HG02943 (cell line): ENCODE data around the gene RLF.
A peak's percentile ranks its signal among the peaks of the same experiment; 100 is the strongest.
"Not testable (repeated sequence)": the region's sequence is repeated elsewhere in the genome, so short reads cannot be mapped to it uniquely, and the experiment has no call there.

Source experiments
- ATAC-seq: cut with Tn5 transposase; IDR thresholded peaks from one replicate; pipeline ENCODE4 v1.9.1; 2021; ENCODE audit warnings: mild to moderate bottlenecking, low read depth, moderate library complexity; ENCODE audit not compliant: unreplicated experiment

RLF gene

DNA sequence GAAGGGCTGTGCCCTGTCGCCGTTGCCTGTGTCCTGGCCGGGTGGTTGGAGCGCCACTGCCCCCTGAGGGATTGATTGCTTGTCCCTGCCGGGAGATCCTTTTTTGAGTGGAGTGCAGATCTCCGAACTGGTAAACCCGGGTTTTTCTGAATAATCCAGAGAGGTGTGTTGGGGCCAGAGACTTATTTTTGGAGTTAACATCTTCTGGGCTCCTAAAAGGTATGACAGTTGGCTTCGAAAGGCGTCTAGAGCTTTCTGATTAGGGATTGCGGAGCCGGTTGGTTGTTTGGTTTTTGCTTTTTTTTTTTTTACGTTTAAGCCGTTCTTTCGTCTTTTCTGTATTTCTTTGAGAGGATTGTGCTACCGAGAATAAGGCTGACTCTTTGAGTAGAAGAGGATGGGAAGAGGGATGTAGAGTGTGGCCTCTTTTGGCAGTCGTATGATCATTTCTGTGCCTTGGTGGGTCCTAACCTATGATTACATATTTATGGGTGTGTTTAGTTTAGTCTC is 756 bp downstream of the RLF start:
- no peak for ATAC-seq

DNA sequence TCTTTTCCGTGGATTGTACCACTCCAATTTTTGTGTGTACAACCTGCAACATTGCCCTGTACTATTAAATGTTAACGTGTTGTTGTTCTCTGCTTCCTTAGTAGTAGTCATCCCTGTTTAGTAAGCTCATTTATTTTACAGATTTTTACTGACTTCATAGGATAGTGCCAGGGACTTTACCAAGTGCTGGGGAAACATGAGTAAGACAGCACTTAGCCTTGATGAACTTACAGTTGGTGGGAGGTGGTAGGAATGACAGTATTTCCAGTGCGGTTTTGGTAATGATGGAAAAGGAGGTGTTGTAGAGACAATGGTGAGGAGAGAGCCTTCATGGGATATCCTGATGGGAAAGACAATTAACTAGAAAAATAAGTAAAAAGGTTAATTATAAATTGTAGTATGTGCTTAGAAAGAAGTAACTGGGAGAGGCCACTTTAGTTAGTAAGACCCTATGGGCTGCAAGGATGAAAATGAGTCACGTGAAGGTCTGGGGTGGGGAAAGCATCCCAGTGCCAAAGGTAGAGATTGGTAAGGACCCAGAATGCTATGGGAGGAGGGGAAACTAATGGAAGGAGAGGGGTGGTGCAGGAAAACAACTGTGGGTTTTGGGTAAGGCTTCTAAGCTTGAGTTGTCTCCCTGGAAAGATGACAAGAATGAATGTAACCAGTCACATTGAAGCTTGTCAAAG is 1.7 kb downstream of the RLF start:
- no peak for ATAC-seq

DNA sequence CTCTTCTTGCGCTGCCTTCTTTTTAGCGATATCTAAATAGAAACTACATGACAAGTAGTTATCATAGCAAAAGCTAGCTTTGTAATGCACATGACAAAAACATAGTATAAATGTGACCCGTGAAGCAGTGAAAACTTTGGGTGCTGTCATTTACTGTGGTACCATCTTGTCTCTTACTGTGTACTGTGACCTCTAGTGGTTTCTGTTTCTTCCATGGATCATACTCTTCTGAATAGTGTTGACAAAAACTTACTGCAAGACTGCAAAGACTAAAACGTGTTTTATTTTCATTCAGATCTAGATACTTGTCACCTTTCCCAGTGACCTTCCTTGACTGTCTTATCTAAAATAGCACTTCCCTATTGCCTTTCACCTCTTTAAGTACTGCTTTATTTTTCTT is 6.1 kb downstream of the RLF start:
- ATAC-seq: no peak

DNA sequence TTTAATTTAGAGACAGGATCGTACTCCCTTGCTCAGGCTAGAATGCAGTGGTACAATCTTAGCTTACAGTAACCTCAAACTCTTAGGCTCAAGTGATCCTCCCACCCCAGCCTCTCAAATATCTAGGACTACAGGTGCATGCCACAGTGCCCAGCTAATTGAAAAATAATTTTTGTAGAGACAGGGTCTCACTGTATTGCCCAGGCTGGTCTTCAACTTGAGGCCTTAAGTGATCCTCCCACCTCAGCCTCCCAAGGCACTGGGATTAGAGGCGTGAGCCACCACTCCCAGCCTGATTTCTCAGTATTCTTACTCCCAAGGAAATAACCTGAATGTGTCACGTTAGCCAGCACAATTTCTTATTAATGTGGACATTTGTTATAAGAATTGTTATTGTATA is 9.8 kb downstream of the RLF start:
- ATAC-seq: no peak

DNA sequence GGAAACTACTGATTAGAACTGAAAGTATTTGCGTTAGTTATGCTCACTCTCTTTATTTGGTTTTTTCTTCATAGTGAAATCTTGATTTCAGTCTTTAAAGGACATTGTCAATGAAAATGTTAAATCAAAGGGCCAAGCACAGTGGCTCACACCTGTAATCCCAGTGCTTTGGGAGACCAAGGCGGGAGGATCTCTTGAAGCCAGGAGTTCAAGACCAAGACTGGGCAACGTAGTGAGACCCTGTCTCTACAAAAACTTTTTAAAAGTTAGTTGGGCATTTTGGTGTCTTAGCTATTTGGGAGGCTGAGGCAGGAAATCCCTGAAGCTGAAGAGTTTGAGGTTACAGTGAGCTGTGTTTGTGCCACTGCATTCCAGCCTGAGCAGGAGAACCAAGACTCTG is 13.6 kb downstream of the RLF start:
- ATAC-seq: no peak

DNA sequence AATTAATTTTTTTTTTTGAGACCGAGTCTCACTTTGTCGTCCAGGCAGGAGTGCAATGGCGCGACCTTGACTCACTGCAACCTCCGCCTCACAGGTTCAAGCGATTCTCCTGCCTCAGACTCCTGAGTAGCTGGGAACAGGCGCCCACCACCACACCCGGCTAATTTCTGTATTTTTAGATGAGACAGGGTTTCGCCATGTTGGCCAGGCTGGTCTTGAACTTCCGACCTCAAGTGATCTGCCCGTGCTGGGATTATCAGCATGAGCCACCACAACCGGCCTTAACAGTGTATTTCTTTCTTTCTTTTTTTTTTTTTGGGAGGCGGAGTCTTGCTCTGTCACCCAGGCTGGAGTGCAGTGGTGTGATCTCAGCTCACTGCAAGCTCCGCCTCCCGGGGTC is 15.8 kb downstream of the RLF start:
- not testable (repeated sequence) for ATAC-seq

DNA sequence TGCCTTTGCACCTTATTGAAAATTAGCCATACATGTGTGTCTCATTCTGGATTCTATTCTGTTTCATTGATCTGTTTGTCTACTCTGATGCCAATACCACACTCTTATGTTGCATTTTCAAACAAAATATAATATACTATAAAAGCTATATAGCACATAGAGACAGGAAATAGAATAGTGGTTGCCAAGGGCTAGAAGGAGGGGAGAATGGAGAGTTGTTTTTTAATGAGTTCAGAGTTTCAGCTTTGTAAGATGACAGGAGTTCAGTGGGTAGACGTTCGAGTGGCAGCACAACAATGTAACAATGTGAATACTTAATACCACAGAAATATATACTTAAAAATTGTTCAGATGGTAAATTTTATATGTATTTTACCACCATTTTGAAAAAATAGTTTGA is 17.0 kb downstream of the RLF start:
- no peak for ATAC-seq

DNA sequence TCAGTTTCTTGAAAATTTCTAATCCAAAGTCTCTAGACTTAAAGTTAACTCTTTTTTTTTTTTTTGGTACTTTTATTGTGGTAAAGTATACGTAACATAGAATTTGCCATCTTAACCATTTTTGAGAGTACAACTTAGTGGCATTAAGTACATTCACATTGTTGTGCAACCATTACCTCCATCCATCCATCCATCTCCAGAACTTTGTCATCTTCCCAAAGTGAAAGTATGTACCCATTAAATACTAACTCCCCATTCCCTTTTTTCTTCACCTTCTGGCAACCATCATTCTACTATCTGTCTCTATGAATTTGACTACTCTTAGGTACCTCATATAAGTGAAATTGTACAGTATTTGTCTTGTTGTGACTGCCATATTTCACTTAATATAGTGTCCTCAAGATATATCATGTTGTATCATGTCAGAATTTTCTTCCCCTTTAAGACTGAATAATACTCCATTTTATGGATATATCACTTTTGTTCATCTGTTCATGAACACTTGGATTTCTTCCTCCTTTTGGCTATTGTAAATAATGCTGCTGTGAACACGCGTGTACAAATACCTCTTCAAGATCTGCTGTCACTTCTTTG is 18.4 kb downstream of the RLF start:
- ATAC-seq: no peak

DNA sequence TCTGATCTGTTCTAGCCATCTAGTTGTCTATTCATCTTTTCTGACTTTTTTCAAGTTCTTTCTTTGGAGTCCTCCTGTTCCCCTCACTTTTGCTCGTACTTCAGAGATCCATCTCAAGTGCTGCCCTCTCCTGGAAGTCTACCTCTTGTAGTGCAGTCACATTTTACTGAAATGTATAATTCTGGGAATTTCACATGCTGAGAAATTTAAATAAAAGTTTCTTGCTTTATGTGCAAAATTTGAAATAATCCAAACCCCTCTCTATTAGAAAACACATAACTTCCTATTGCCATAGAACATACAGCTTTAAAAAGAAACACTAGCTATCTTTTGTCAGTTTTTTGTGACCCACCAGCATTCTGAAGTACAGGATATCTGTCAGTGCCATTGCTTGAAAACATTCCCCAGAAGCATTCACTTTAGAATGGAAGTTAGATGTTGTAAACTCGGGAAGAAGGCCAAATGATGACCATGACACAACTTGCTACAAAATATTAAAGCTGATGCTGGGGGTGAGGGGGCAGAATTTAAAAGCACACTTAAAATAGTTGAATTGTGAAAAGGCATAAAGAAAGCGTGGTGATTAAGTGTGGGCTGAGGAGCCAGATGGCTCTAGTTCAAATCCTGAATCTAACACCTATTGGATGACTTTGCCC is 22.0 kb downstream of the RLF start:
- ATAC-seq: no peak

DNA sequence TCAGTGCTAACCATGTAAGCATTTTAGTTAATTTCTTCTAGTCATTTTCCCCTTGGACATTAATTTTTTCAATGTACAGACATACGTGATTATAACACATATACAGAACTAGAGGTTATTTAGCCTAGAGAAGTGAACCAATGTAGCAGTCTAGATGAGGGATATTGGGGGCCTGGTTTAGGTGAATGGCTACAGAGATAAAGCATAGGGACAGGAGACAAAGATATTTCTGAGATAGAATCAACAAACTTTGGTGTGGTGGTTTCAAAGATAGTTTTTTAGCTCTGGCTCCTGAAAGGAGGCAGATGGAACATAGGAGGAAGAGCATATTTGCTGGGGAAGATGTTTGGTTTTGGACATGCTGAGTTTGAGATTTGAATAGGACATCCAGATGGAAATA is 23.0 kb downstream of the RLF start:
- no peak for ATAC-seq

DNA sequence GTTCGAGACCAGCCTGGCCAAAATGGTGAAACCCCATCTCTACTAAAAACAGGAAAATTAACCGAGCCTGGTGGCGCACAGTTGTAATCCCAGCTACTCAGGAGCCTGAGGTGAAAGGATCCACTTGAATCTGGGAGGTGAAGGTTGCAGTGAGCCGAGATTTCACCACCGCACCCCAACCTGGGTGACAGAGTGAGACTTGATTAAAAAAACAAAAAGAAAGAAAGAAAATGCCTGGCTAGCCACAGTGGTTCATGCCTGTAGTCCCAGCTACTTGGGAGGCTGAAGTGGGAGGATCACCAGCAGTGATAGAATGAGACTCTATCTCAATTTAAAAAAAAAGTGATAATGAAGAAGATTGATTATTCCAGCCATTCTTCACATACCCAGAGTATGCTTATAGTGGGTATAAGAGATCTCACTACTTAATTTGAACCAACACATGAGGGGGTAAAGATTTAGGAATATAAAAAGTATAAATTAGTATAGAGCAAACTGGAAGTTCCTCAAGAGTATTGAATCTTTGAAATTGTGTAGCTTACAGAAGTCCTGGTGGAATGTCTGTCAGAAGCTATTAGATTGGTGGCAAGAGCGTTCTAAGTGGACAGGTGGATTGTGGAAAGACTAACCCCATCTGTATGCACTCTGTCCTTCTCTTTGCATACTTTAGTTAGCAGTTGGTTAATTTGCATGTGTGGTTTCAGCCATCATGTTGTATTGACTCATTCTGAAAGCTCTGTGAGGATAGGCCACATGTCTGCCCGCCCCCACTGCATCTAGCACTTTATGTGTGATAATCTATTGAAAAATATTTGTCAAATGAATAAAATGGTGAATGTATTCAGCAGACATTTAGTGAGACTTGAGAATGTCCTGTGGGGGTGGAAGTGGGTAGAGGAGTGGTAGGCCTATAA is 25.0 kb downstream of the RLF start:
- peak; percentile 87 for ATAC-seq

DNA sequence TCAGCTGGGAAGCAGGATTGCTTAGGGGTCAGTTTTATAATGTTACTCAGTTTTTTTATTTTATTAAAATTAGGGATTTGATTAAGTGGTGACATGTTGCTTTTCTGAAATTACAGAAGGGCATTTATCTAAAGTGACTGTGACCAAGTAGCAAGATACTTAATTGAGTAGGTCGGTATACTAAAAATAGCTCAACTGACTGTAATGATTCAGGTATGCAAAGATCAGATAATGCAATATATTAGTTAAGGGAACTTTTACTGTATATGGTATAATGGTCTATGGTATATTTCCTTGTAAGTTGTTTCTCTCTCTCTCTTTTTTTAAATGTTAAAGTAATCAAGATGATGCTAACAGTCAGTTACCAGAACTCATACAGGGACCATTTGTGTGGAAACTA is 26.2 kb downstream of the RLF start:
- ATAC-seq: no peak

DNA sequence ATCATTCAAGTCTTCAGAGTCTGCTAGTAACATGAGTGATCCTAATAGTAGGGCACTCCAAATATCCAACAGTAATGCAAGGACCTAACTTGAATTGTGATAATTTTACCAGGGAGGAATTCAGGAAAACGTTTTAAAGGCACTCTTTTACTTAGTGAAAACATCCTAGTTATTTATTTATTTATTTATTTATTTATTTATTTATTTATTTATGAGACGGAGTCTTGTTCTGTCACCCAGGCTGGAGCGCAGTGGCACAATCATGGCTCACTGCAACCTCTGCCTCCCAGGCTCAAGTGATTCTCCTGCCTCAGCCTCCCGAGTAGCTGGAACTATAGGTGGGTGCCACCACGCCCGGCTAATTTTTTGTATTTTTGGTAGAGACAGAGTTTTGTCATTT is 33.5 kb downstream of the RLF start:
- not testable (repeated sequence) for ATAC-seq

DNA sequence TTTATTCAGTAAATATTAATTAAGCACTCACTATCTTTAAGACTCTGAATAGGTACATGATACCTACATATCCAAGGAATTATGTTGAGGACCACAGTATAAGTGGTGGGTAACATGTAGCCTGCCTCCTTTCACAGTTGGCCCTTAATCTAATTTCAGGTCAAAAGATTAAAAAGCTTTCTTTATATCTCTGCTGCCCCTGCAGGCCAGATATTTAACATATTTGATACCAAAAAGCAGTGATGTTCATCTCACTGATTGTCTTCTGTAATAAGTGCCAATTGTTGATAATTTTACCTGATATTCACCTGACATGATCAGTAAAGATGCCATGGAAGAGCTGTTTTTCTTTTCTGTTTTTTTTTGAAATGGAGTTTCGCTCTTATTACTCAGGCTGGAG is 36.5 kb downstream of the RLF start:
- ATAC-seq: no peak

DNA sequence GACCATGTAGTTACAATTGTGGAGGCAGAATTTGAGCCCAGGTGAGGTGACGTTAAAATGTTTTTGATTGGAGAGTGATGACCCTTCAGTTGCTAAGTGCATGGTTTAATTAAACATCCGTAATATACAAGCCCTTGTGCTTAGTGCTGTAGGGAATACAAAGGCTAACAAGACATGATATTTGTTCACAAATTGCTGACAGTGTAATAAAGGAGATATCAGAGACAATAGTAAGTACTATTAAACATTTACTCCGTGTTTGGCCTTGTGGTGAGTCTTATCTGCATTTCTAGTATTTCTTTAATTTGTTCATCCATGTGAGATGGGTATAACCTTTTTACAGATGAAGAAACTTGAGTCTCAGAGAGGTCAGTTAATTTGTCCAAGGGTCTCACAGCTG is 37.9 kb downstream of the RLF start:
- ATAC-seq: no peak

DNA sequence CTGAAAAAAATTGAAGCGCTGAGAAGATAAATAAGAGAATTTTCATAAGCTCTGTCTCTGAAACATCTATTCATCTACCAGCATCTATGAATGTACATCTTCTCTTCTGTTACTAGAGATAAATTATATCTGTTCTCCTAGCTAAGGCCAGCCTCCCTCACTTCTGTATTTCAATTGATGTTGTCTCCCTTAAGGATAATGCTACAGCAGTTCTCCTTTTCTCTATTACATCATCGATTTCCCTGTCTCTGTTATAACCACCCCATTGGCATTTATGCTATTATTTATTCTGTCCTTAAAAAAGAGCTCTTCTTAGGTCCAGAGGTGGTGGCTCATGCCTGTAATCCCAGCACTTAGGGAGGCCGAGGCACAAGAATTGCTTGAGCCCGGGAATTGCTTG is 43.7 kb downstream of the RLF start:
- ATAC-seq: no peak

DNA sequence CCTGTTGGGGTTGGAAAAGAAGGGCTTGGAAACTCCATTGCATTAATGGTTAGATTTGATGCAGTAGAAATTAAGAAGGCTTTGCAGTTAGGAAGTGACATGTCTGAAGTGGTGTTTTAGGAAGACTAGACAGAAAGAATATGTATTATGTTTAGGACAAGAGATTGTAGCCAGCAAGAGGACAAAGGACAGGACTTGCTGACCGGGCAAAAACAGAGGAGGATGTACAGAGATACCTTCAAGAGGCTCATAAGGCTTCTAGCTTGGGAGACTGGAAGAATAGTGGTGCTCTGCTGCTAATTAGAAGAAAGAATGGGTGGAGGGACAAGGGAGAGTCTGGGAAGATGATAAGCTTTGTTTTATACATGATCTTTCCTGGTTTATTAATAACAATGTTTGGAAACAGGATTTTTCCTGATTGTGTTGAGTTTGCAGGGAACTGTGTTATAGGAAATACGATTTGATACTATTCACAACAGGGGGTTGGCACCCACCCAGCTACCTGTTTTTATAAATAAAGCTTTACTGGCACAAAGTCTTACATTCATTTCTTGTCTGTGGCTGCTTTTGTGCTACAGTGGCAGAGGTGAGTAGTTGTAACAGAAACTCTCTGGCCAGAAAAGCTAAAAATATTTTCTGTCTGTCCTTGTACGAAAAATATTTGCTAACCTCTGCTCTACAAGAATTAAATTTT is 49.5 kb downstream of the RLF start:
- ATAC-seq: no peak

DNA sequence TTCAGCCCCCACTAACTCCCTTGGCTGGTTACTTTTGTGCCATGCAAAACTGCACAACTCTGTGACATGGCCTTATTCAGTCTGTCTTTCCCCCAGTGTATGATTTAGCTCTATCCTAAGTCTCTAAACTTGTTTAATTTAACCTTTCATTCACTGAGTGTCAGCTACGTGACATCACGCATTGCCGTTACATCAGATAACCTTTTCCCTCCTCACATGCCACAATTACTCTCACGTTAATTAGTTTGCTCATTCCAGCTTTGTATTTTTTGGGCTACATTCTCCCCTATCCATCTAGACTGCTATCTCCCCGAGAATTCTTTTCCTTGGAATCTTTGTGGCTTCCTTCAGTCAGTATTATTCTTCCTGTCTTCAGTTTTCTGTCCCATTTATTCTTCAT is 57.1 kb downstream of the RLF start:
- ATAC-seq: no peak

DNA sequence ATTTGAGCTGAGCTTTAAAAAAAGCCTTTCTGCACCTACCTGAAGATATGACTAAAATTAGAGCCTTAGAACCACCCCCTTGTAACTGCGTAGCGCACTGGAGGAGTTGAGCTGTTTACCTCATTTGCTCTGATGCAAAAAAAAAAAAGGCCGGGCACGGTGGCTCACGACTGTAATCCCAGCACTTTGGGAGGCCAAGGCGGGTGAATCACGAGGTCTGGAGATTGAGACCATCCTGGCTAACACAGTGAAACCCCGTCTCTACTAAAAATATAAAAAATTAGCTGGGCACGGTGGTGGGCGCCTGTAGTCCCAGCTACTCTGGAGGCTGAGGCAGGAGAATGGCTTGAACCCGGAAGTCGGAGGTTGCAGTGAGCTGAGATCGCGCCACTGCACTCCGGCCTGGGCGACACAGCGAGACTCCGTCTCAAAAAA is 60.3 kb downstream of the RLF start:
- ATAC-seq: not testable (repeated sequence)
